Measurements from ENCODE around the gene WEE1.
"Not testable (repeated sequence)": the region's sequence is repeated elsewhere in the genome, so short reads cannot be mapped to it uniquely, and the experiment has no call there.

Gene WEE1

GRCh38 chr11:9601037-9601875, 27.8 kb downstream of the WEE1 start:
- Mint-ChIP-seq H3K4me3 (peak overlapping the region; percentile 73), H3K4me1 (peaks cover 32% of the 10 kb centered on the region), H3K36me3 (ENCODE audit: low read depth) (no peaks in the 10 kb centered on the region), H3K9me3 (no peaks in the 10 kb centered on the region), H3K27me3 (peaks cover 3% of the 10 kb centered on the region), H3K27ac (peak overlapping the region; percentile 88)
- DNase-seq (peak; percentile 74), ATAC-seq (peak; percentile 94)

- no peak for DNase-seq
- H3K4me1 Mint-ChIP-seq, result peaks cover 32% of the 10 kb centered on the region
- no peaks in the 10 kb centered on the region for H3K9me3 Mint-ChIP-seq
- H3K36me3 Mint-ChIP-seq (ENCODE audit: low read depth), result no peaks in the 10 kb centered on the region
- ATAC-seq, result peak; percentile 3
- H3K4me3 Mint-ChIP-seq, result peak overlapping the region; percentile 73
- H3K27me3 Mint-ChIP-seq, result peaks cover 3% of the 10 kb centered on the region
- peak overlapping the region; percentile 88 for H3K27ac Mint-ChIP-seq
Observed at GRCh38 chr11:9601876-9602199, 28.4 kb downstream of the WEE1 start.

- not testable (repeated sequence) for H3K4me3 Mint-ChIP-seq; DNase-seq; ATAC-seq; H3K9me3 Mint-ChIP-seq; H3K36me3 Mint-ChIP-seq (ENCODE audit: low read depth); H3K27me3 Mint-ChIP-seq; H3K27ac Mint-ChIP-seq
- H3K4me1 Mint-ChIP-seq, result peaks cover 32% of the 10 kb centered on the region
Observed at GRCh38 chr11:9603214-9603613, 29.7 kb downstream of the WEE1 start.

GRCh38 chr11:9604134-9604533, 30.7 kb downstream of the WEE1 start:
- Mint-ChIP-seq H3K4me3 (no peak overlapping the region), H3K27me3 (peaks cover 3% of the 10 kb centered on the region), H3K4me1 (peaks cover 37% of the 10 kb centered on the region), H3K27ac (no peak overlapping the region), H3K36me3 (ENCODE audit: low read depth) (no peaks in the 10 kb centered on the region), H3K9me3 (no peaks in the 10 kb centered on the region)
- no peak for DNase-seq
- ATAC-seq, result no peak

- Mint-ChIP-seq H3K4me1 (peaks cover 35% of the 10 kb centered on the region), H3K36me3 (ENCODE audit: low read depth) (no peaks in the 10 kb centered on the region), H3K9me3 (no peaks in the 10 kb centered on the region), H3K27me3 (peaks cover 3% of the 10 kb centered on the region), H3K27ac (no peak overlapping the region), H3K4me3 (no peak overlapping the region)
- DNase-seq (no peak), ATAC-seq (no peak)
Observed at GRCh38 chr11:9605742-9606141, 32.3 kb downstream of the WEE1 start.

- H3K27ac Mint-ChIP-seq, result no peak overlapping the region
- H3K9me3 Mint-ChIP-seq, result no peaks in the 10 kb centered on the region
- no peaks in the 10 kb centered on the region for H3K36me3 Mint-ChIP-seq (ENCODE audit: low read depth)
- ATAC-seq (no peak), DNase-seq (no peak)
- H3K4me1 Mint-ChIP-seq, result peaks cover 30% of the 10 kb centered on the region
- H3K27me3 Mint-ChIP-seq, result peaks cover 3% of the 10 kb centered on the region
- H3K4me3 Mint-ChIP-seq, result no peak overlapping the region
Observed at GRCh38 chr11:9606809-9607510, 33.5 kb downstream of the WEE1 start.

GRCh38 chr11:9607511-9607899, 34.0 kb downstream of the WEE1 start:
- no peak for DNase-seq
- Mint-ChIP-seq H3K36me3 (ENCODE audit: low read depth) (no peaks in the 10 kb centered on the region), H3K4me1 (peaks cover 29% of the 10 kb centered on the region), H3K27ac (no peak overlapping the region), H3K27me3 (peaks cover 3% of the 10 kb centered on the region), H3K9me3 (no peaks in the 10 kb centered on the region), H3K4me3 (no peak overlapping the region)
- no peak for ATAC-seq

GRCh38 chr11:9609002-9609759, 35.7 kb downstream of the WEE1 start:
- DNase-seq, result no peak
- H3K4me1 Mint-ChIP-seq, result peaks cover 37% of the 10 kb centered on the region
- peaks cover 3% of the 10 kb centered on the region for H3K27me3 Mint-ChIP-seq
- no peaks in the 10 kb centered on the region for H3K36me3 Mint-ChIP-seq (ENCODE audit: low read depth)
- no peak overlapping the region for H3K4me3 Mint-ChIP-seq
- no peaks in the 10 kb centered on the region for H3K9me3 Mint-ChIP-seq
- no peak for ATAC-seq
- H3K27ac Mint-ChIP-seq, result peak overlapping the region; percentile 1

- Mint-ChIP-seq H3K27ac (no peak overlapping the region), H3K4me1 (peaks cover 43% of the 10 kb centered on the region), H3K4me3 (no peak overlapping the region), H3K36me3 (ENCODE audit: low read depth) (no peaks in the 10 kb centered on the region), H3K9me3 (no peaks in the 10 kb centered on the region), H3K27me3 (peaks cover 3% of the 10 kb centered on the region)
- no peak for DNase-seq
- no peak for ATAC-seq
Observed at GRCh38 chr11:9609841-9610240, 36.4 kb downstream of the WEE1 start.

- H3K27ac Mint-ChIP-seq, result peak overlapping the region; percentile 100
- peak overlapping the region; percentile 78 for H3K4me3 Mint-ChIP-seq
- H3K27me3 Mint-ChIP-seq, result no peaks in the 10 kb centered on the region
- no peaks in the 10 kb centered on the region for H3K36me3 Mint-ChIP-seq (ENCODE audit: low read depth)
- H3K9me3 Mint-ChIP-seq, result no peaks in the 10 kb centered on the region
- H3K4me1 Mint-ChIP-seq, result peaks cover 66% of the 10 kb centered on the region
- DNase-seq (peak; percentile 92), ATAC-seq (peak; percentile 62)
Observed at GRCh38 chr11:9613118-9613829, 39.8 kb downstream of the WEE1 start.

GRCh38 chr11:9613830-9614762, 40.6 kb downstream of the WEE1 start:
- H3K4me3 Mint-ChIP-seq, result peak overlapping the region; percentile 78
- H3K27me3 Mint-ChIP-seq, result no peaks in the 10 kb centered on the region
- no peaks in the 10 kb centered on the region for H3K9me3 Mint-ChIP-seq
- peak; percentile 79 for ATAC-seq
- peak overlapping the region; percentile 100 for H3K27ac Mint-ChIP-seq
- peak; percentile 96 for DNase-seq
- no peaks in the 10 kb centered on the region for H3K36me3 Mint-ChIP-seq (ENCODE audit: low read depth)
- H3K4me1 Mint-ChIP-seq, result peaks cover 65% of the 10 kb centered on the region

GRCh38 chr11:9615031-9615451, 41.6 kb downstream of the WEE1 start:
- no peaks in the 10 kb centered on the region for H3K9me3 Mint-ChIP-seq
- no peaks in the 10 kb centered on the region for H3K36me3 Mint-ChIP-seq (ENCODE audit: low read depth)
- H3K4me3 Mint-ChIP-seq, result peak overlapping the region; percentile 78
- peak; percentile 46 for DNase-seq
- H3K27ac Mint-ChIP-seq, result peak overlapping the region; percentile 100
- ATAC-seq, result no peak
- H3K27me3 Mint-ChIP-seq, result no peaks in the 10 kb centered on the region
- H3K4me1 Mint-ChIP-seq, result peaks cover 62% of the 10 kb centered on the region

- Mint-ChIP-seq H3K27ac (peak overlapping the region; percentile 72), H3K4me3 (no peak overlapping the region), H3K27me3 (no peaks in the 10 kb centered on the region), H3K9me3 (no peaks in the 10 kb centered on the region), H3K36me3 (ENCODE audit: low read depth) (no peaks in the 10 kb centered on the region), H3K4me1 (peaks cover 55% of the 10 kb centered on the region)
- ATAC-seq (no peak), DNase-seq (no peak)
Observed at GRCh38 chr11:9616042-9616675, 42.7 kb downstream of the WEE1 start.

Measured in activated naive CD8-positive, alpha-beta T cell treated with anti-CD3 and anti-CD28 coated beads, Interleukin-2, amount 50 U/mL, for 24 hours (primary cell).